DMS114 treated with DMSO at 0.1 percent for 48 hours (cell line): ENCODE measurements around the gene ZBTB25.

Source experiments
- DNase-seq: peaks from one replicate; lab custom pipeline; 2025; ENCODE audit not compliant: unreplicated experiment; lab: John Stamatoyannopoulos, UW

Gene ZBTB25, protein sequence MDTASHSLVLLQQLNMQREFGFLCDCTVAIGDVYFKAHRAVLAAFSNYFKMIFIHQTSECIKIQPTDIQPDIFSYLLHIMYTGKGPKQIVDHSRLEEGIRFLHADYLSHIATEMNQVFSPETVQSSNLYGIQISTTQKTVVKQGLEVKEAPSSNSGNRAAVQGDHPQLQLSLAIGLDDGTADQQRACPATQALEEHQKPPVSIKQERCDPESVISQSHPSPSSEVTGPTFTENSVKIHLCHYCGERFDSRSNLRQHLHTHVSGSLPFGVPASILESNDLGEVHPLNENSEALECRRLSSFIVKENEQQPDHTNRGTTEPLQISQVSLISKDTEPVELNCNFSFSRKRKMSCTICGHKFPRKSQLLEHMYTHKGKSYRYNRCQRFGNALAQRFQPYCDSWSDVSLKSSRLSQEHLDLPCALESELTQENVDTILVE

DNA sequence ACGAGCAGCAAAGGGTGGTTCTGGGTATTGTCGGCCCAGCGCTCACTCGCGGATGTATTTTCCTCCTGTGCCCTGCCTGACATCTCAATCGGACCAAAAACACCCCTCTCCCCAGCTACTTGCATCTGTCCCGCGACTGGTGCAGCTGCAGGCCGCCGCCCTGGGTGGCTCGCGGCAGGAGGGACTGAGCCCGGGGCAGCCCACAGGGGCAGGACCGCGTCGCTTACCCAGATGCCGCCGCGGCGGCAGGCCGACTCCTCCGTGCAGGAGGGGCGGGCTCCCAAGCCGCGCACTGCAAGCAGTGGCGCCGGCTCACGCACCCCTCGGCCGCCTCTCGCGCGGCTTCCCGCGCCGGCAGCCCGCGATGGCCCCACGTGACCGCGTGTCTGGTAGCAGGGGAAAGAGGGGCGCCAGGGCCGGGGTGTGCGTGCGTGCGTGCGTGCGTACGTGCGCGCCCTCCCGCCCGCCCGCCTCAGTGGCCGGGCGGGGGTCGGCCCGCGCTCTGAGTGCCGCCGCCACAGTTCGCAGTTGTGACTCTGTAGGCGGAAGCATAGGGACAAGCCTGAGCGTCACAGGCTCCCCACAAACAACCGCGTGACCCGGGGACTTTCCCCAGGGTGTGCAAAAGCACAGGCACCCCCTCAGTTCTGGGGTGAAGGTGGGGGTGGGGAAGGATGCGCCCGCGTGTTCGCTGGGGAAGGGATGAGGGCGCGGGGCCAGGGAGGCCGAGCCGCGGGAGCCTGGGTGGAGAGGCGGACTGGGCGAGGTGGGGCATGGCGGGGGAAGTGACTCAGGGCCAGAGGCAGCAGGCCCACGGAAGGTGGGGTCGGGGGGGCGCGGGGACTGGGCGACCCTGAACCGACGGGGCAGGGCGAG lies at the start of gene ZBTB25:
Gene ZBTB25 (minus strand): TSS at position 405 of the 876 bp plus-strand sequence. CDS start 13,305 bp downstream, outside the sequence.
- DNase-seq: peak; percentile 78

DNA sequence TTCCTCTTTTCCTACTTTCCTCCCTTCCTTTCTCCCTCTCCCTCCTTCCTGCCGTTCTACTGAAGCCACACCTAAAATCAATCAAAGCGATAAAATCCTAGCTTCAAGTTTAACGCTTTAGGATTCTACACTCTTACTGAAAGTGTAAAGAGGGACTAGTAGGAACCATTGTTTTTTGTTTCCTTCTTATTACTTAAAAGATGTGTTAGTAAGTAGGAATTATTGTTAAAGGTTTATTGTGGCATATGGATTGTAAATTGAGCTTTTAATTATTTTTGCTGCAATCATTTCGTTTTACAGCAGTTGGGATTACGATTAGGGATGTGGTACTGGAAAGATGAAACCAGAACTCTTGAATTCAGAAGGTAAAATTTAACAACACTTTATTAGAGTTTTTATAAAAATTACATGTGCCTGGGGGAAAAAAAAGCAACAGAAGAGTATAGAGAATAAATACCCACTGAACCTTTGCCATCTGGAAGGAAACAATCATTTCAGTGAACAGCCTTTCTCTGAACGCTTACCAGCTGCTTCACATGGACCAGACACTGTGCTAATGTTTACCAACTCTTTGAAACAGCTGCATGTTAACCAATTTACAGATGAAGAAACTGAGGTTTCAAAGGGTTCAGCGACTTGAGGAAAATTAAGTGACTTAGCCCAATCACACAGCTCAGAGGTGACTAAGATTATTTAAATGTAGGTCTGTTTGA lies 47.1 kb upstream of the ZBTB25 start:
- no peak for DNase-seq

DNA sequence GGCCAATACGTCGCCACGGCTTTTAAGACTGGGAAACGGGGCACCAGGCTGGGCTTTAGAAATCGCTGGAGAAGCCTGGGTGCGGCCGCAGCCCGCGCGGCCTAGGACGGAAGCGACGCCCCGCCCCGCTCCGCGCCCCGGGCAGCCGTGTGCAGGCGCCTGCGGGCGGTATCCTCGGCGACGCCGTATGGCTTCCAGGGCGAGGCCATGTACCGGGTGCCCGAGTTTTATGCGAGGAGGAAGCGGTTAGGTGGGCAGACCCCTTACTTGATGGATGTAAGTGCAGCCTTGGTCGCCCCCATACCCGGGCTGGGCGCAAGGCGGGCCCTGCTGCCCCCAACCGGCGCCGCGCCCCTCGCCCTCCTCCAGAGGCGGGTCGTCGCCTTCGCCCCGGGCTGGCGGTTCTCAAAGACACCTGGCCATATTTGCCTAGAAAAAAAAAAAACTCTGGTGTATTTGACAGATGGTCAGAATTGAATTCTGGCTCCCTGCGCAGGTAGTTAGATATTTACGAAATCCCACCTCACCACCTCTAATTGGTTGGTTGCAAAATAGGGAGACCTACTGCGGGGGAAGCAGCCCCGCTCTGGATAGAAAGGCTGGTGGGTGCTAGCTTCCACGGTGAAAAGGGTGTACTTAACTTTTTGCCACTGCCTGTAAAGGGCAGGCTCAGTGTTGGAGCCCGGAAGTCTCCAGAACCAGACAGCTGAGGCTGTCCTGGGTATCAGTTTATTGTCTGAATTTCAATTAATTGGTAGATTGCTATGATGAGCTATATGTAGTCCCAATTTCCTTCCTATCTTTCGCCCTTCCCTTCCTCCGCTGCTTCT lies 46.4 kb upstream of the ZBTB25 start, which contains the start of gene PPP1R36:
Gene PPP1R36 (plus strand): TSS at position 171 of the 830 bp plus-strand sequence. CDS start 37 bp downstream, at position 208.
- DNase-seq: no peak

DNA sequence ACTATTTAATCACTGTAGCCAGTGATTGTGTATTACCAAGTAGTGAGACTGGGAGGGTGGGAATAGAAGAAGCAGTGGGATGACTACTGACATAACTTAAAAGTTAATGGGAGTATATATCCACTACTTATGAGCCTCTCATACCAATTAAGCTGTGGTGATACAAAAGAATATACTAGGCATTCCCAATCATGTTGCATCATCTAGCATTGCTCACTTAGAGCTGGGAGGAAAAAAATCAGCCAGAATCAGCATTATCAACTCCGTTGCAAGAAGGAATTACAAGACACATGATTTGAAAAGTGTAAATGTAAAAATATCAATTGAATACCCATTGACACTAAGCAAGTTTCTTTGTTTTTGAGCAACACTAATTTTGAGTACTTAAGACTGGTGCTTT lies 45.4 kb upstream of the ZBTB25 start:
- no peak for DNase-seq

DNA sequence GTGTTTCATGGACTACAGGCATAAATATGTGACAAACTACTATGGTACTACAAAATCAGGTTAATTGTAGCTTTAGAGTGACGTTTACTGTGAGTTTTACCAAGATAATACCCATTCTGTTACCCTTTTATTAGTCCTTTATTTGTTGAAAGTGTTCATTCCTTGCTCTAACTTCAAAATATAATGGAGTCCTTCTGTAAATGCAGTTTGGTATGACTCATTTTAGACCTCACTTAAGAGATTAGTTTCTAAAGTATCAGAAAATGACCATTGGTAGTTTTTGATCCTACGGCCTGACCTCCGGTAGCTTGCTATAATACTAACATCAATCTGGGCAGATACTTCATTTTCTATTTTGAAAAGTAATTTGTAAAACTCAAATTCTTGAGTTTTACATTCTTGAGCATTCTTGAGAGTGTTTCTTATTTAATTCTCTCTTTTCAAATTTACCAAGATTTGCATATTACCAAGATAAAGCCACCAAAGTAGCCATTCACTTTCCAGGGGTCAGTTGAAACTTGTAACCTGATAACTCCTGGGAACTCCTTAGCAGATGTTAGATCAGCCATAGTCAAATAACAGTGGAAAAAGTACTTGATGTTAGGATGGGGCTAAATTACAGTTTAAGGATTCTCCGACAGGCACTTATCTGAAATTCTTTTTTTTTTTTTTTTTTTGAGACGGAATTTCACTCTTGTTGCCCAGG lies 41.1 kb upstream of the ZBTB25 start:
- no peak for DNase-seq

DNA sequence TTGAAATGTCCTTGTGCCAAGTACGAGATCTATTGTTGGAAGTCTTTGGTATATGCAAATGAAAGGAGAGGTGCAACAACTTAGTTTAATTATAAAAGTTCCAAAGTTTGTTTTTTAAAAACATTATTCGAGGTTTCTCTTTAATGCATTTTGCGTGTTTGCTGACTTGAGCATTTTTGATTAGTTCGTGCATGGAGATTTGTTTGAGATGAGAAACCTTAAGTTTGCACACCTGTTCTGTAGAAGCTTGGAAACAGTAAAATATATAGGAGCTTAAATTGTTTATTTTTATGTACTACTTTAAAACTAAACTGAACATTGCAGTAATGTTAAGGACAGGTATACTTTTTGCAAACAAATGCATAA lies 39.2 kb upstream of the ZBTB25 start:
- DNase-seq: no peak

DNA sequence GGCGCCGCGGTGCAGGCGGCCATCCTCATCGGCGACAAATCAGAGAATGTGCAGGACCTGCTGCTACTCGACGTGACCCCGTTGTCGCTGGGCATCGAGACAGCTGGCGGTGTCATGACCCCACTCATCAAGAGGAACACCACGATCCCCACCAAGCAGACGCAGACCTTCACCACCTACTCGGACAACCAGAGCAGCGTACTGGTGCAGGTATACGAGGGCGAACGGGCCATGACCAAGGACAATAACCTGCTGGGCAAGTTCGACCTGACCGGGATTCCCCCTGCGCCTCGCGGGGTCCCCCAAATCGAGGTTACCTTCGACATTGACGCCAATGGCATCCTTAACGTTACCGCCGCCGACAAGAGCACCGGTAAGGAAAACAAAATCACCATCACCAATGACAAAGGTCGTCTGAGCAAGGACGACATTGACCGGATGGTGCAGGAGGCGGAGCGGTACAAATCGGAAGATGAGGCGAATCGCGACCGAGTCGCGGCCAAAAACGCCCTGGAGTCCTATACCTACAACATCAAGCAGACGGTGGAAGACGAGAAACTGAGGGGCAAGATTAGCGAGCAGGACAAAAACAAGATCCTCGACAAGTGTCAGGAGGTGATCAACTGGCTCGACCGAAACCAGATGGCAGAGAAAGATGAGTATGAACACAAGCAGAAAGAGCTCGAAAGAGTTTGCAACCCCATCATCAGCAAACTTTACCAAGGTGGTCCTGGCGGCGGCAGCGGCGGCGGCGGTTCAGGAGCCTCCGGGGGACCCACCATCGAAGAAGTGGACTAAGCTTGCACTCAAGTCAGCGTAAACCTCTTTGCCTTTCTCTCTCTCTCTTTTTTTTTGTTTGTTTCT lies 38.6 kb upstream of the ZBTB25 start:
- DNase-seq: no peak

DNA sequence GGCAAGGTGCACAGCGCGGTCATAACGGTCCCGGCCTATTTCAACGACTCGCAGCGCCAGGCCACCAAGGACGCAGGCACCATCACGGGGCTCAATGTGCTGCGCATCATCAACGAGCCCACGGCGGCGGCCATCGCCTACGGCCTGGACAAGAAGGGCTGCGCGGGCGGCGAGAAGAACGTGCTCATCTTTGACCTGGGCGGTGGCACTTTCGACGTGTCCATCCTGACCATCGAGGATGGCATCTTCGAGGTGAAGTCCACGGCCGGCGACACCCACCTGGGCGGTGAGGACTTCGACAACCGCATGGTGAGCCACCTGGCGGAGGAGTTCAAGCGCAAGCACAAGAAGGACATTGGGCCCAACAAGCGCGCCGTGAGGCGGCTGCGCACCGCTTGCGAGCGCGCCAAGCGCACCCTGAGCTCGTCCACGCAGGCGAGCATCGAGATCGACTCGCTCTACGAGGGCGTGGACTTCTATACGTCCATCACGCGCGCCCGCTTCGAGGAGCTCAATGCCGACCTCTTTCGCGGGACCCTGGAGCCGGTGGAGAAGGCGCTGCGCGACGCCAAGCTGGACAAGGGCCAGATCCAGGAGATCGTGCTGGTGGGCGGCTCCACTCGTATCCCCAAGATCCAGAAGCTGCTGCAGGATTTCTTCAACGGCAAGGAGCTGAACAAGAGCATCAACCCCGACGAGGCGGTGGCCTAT lies 37.8 kb upstream of the ZBTB25 start:
- no peak for DNase-seq

DNA sequence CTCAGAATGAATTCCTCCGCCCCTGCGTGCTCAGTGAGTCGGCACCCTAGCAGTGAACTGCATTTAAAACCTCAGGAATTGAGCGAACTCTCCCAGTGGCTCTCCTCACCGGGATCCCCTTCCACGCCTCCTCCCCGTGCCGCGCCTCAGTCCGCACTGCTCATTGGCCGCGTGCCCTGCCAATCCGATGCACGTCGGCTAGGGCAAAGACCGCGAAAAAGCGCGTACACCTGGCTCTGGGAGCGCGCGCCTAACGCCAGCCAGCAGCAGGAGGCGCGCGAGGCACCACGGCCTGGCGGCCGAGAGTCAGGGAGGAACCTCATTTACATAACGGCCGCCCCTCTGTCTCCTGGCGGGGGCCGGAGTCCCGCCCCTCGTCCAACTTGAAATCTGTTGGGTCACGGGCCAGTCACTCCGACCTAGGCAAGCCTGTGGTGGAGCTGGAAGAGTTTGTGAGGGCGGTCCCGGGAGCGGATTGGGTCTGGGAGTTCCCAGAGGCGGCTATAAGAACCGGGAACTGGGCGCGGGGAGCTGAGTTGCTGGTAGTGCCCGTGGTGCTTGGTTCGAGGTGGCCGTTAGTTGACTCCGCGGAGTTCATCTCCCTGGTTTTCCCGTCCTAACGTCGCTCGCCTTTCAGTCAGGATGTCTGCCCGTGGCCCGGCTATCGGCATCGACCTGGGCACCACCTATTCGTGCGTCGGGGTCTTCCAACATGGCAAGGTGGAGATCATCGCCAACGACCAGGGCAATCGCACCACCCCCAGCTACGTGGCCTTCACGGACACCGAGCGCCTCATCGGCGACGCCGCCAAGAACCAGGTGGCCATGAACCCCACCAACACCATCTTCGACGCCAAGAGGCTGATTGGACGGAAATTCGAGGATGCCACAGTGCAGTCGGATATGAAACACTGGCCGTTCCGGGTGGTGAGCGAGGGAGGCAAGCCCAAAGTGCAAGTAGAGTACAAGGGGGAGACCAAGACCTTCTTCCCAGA lies 36.9 kb upstream of the ZBTB25 start, which contains the start of gene HSPA2:
Gene HSPA2 (plus strand): TSS at position 534 of the 995 bp plus-strand sequence. CDS start 109 bp downstream, at position 643.
- peak; percentile 97 for DNase-seq

DNA sequence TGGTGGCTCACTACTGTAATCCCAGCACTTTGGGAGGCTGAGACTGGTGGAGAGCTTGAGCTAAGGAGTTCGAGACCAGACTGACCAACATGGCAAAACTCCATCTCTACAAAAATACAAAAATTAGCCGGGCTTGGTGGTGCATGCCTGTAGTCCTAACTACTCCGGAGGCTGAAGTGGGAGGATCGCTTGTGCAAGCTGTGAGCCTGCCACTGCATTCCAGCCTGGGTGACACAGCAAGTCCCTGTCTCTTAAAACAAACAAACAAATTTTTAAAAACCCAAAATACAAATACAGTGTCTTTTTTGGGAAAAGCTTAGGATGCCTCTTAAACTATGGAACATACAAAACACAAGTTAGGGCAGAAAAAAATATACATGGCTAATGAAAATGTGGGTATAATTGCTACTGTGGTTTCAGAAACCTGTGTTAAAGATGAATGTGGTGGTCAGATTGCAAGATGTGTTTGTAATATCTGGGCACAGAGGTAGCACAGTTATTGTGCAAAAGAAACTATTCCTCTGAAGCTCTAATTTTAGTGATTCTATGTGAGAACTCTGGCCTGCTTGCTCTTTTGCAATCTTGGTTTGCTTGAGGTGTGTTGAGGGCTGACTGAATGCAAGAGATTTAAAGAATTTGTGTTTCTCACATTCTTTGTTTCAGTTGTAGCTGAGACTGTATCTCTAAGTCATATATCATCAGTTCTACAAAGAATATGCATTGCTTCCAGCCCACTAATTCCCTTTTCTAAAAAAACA lies 33.0 kb upstream of the ZBTB25 start:
- no peak for DNase-seq

DNA sequence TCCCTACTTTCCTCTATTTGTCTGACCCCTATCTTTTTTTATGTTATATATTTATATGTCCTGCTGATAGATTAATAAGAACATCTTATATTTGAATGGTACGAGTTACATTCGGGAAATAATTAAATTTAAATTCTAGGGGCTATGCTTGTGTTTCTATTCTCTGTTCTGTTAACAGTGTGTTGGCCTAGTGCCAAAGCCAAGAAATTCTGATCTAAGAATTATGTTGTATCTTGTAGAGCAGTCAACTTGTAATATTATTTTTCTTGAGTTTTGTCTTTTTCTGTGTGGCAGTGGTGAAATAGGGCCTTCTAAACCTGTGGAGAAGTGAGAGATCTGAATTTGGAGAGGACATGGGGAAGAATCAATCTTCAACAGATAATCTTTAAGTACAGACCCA lies 27.9 kb upstream of the ZBTB25 start:
- no peak for DNase-seq

DNA sequence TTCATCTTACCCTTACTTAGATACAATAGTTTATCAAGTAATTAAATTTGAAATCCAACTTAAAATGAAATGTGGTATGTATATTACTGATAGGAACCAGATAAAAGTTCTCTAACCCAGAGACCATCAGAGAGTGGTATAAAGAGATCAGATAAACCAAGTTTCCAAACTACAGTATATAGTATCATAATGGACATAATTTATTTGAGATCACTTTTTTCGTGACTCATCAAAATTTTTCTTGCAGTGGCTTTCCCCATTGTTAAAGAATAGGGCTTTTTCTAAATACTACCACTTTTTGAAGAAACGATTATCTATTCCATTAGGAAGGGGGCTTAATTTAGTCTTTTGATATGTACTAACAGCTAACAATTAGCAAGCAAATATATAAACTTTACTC lies 21.7 kb upstream of the ZBTB25 start:
- DNase-seq: no peak

DNA sequence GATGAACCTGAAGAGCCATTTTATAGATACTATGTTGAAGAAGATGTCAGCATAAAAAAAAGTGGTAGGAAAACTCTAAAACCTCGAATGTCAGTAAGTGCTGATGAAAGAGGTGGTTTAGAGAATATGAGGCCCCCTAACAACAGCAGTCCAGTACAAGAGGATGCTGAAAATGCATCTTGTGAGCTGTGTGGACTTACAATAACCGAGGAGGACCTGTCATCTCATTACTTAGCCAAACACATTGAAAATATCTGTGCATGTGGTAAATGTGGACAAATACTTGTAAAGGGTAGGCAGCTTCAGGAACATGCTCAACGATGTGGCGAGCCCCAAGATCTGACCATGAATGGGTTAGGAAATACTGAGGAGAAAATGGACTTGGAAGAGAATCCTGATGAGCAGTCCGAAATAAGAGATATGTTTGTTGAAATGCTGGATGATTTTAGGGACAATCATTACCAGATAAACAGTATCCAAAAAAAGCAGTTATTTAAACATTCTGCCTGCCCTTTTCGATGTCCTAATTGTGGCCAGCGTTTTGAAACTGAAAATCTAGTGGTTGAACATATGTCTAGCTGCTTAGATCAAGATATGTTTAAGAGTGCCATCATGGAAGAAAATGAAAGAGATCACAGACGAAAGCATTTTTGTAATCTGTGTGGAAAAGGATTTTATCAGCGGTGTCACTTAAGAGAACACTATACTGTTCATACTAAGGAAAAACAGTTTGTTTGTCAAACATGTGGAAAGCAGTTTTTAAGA lies 19.1 kb upstream of the ZBTB25 start:
- DNase-seq: no peak

DNA sequence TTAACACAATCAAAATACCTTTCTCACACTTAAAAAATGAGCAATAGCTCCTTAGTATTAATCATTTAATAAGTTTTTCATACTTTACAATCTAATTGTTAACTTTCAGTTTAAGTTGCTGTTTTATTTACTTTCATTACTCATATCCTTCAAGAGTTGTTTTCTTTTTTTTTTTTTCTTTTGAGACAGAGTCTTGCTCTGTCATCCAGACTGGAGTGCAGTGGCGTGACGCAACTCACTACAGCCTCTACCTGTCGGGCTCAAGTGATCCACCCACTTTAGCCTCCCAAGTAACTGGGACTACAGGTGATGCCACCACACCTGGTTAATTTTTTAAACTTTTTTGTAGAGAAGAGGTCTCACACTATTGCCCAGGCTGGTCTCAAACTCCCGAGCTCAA lies 17.1 kb upstream of the ZBTB25 start:
- no peak for DNase-seq

DNA sequence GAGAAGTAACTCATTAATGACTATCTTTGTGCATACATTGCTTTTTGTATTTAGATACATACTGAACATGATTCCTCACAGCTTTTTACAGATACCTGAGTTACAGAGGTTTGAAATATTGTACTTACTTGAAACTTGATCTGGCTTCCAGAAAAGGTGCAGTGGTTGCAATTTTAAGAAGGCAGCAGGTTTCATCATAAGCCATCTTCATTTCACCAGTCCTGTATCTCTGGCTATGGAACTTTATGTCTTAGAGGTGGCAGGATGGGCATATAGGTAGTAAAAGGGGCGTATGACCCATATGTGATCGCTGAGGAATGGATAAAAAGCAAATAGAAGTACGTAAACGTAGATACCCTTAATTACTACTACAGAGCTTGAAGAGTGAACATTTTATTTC lies 14.6 kb upstream of the ZBTB25 start:
- no peak for DNase-seq
